GM12873 (cell line): ENCODE measurements around the gene AFDN.

Source experiments
- TF ChIP-seq, protein P1 (sequence below): IDR thresholded peaks from 2 replicates; pipeline ENCODE4 v1.5.1; 2012; ENCODE audit warnings: low read depth, mild to moderate bottlenecking, moderate library complexity, low read length, control low read depth; ENCODE audit not compliant: insufficient read depth; ENCODE audit errors: missing control alignments

The AFDN gene

DNA sequence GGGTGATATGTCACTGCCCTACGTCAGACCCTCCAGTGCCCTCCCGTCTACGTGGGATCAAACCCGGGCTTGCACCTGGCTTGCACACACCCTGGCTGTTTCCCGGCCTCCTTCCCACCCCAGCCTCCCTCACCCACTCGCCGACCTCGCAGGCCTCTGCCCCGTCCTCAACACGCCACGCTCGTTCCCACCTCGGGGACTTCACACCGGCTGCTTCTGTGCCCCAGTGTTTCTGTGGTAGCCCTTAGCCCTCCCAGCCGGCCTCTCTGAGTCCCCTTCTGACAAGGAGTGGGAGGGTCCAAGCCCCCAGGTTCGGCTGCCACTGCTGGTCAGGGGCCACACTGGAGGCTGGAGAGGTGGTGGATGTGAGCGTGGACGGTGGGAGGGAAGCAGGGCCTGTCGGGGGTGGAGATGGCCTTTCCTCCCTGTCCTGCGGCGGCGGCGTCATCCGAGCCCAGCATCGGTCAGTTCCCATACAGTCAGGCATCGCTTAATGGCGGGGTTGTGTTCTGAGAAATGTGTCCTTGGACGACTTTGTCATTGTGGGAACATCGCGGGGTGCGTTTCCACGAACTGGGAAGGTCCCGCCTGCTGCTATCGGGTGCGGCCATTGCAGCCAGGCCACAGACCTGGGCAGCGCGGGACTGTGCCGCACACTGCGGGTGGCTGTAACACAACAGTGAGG, 159.3 kb downstream of the AFDN start:
- TF ChIP-seq, protein P1, sequence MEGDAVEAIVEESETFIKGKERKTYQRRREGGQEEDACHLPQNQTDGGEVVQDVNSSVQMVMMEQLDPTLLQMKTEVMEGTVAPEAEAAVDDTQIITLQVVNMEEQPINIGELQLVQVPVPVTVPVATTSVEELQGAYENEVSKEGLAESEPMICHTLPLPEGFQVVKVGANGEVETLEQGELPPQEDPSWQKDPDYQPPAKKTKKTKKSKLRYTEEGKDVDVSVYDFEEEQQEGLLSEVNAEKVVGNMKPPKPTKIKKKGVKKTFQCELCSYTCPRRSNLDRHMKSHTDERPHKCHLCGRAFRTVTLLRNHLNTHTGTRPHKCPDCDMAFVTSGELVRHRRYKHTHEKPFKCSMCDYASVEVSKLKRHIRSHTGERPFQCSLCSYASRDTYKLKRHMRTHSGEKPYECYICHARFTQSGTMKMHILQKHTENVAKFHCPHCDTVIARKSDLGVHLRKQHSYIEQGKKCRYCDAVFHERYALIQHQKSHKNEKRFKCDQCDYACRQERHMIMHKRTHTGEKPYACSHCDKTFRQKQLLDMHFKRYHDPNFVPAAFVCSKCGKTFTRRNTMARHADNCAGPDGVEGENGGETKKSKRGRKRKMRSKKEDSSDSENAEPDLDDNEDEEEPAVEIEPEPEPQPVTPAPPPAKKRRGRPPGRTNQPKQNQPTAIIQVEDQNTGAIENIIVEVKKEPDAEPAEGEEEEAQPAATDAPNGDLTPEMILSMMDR: no peak

- TF ChIP-seq, protein P1: no peak
These were observed 160.9 kb downstream of the AFDN start for GRCh38 chr6:167987396-167988153.

- TF ChIP-seq, protein P1: no peak
These were observed 161.4 kb downstream of the AFDN start for GRCh38 chr6:167988154-167988495.

DNA sequence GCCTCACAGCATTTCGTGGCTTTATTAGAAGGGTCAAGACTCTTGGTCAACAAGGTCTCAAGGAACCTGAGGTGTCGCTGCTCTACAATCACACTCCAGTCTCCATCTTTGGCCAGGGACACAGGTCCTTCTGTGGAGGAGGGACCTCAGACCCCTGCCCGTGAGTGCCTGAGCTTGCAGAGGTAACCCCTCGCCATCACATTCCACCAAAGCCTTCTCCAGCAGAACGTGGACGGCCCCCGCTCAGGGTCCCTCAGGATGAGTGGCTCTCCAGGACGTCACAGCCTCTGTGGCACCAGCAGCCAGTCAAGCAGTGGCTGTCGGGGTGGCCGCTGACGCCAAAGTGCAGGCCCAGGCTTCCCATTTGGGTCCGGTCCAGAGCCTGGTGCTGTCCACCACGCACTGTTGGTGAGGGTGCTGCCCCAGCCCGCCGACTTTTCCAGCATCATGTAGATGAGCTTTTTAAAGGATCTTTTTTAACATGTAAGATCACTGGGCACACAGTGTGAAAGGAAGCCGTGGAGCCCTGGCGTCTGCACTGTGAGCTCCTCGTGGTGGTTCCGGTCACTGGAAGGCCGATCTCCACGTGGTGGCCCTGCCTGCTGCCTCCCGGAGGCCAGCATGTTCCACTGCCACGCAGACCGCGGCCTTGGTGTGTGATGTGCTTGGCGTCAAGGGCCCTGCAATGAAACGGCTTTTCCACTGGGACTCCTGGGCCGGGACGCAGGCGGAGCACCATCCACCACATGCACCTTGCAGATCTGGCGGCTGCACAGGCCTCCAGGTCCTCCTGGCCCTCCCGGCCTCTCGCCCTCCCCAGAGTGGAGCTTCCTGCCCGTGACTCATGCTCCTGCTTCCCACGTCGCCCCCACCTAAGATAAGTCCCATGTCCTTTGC, 162.5 kb downstream of the AFDN start:
- TF ChIP-seq, protein P1: no peak

DNA sequence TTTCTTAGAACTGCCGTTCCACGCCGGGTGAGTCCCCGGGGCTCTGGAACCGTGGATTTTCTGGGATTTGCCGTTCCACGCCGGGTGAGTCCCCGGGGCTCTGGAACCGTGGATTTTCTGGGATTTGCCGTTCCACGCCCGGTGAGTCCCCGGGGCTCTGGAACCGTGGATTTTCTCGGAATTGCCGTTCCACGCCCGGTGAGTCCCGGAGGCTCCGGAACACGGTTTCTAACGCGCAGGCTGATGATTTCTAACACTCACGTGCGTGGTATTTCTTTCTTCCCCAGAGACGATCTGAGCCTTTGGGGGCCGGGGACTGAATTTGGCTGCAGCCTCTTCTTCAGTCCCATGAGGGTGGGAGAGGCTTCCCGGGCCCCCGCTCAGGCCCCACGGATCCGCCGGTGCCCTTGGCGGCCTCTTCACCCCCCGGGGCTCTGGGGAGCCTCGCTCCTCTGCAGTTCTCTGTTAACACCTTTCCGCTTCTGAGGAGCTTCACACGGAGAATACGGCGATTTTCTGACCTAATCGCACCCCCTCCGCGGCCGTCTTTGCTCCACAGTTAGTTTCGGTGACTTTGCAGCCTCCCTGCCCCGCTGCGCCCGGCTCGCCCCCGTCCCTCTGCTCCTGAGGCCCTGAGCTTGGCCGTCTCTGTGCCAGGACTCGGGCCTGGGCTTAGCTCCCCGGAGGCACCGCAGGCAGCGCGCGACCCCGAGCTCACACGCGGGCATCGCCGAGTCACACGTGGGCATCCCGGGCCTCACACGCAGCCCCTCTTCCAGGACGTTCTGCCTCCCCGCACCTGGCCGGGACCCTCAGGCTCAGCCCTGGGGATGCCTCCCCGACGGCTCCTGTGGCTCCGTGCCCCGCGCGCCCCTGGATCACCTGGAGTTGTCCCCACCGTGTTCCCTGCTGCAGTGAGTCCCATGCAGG, 163.6 kb downstream of the AFDN start:
- TF ChIP-seq, protein P1: no peak

- TF ChIP-seq, protein P1: no peak
These were observed 166.5 kb downstream of the AFDN start for GRCh38 chr6:167993169-167993568.
